HG02798 (cell line): ENCODE measurements around the gene FKBP1B.
A peak's percentile ranks its signal among the peaks of the same experiment; 100 is the strongest.
"Not testable (repeated sequence)": the region's sequence is repeated elsewhere in the genome, so short reads cannot be mapped to it uniquely, and the experiment has no call there.

Experiments
- ATAC-seq: cut with Tn5 transposase; IDR thresholded peaks from one replicate; pipeline ENCODE4 v1.9.1; 2021; ENCODE audit warnings: mild to moderate bottlenecking; ENCODE audit not compliant: unreplicated experiment, poor library complexity

Gene FKBP1B

DNA sequence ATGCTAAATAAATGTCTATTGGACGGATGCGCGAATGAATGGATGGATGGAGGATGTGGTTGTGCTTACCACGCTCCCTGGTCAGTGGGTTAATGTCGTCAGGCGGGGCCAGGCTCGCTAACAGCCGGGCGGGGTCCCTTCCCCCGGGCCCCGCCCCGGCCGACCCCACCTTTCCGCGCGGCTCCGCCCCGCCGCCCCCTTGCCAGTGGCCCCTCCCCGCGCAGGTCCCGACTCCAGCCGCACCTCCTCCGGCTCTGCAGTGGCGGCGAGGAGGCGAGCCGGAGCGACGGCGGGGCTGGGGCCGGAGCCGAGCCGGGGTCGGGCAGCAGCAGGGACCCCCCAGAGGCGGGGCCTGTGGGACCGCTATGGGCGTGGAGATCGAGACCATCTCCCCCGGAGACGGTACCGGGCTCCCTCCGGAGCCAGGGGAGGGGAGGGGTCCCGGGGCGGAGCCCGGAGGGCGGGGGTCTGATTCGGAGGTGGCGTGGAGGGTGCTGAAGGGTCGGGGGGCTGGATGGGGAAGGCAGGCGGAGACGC lies at the start of gene FKBP1B:
FKBP1B (plus strand) TSS at position 257 of the 537 bp plus-strand sequence; CDS start at position 366, 109 bp downstream.
- ATAC-seq, result peak; percentile 19

DNA sequence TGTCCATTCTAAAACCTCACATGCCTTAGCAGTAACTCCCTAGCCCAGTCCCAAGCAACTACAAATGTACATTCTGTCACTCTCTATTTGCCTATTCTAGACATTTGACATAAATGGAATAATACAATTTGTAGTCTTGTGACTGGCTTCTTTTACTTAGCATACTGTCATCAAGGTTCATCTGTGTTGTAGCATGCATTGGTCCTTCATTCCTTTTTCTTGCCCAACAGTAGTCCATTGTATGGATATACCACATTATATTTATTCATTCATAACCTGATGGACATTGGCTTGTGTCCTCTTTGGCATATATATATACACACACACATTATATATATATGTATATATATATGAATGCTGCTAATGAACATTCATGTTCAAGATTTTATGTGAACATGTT lies 41.8 kb upstream of the FKBP1B start:
- no peak for ATAC-seq

DNA sequence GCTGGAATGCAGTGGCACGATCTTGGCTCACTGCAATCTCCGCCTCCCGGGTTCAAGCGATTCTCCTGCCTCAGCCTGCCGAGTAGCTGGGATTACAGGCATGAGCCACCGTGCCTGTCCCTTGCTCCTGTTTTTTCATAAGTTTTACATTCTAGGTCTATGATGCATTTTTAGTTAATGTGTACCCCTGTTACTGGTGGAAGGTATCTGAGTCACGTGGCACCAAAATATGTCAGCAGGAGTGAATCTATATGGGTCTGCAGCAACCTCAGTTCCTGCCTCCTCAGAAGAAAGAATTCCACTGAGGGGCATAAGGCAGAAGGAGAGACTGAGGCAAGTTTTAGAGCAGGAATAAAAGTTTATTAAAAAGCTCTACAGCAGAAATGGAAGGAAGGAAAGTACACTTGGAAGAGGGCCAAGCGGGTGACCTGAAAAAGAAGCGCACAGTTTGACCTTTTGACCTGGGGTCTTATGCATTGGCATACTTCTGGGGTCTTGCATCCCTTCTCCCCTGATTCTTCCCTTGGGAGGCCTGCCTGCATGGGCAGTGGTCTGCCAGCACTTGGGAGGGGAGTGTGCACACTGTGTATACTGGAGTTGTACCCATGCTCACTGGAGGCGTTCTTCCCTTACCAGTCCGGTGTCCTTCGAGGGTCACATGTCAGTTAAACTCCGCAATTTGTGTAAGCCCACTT lies 40.7 kb upstream of the FKBP1B start:
- ATAC-seq, result no peak

GRCh38 chr2:24009367-24009679 lies 40.2 kb upstream of the FKBP1B start:
- ATAC-seq, result no peak

GRCh38 chr2:24009680-24010476 lies 39.7 kb upstream of the FKBP1B start, which contains the start of gene MFSD2B:
Gene MFSD2B (plus strand): TSS chr2:24010085. CDS start chr2:24010097, 12 bp downstream.
- ATAC-seq, result no peak

- no peak for ATAC-seq
These were observed 38.9 kb upstream of the FKBP1B start for GRCh38 chr2:24010477-24011249.

- ATAC-seq, result no peak
These were observed 38.1 kb upstream of the FKBP1B start for GRCh38 chr2:24011250-24012104.

DNA sequence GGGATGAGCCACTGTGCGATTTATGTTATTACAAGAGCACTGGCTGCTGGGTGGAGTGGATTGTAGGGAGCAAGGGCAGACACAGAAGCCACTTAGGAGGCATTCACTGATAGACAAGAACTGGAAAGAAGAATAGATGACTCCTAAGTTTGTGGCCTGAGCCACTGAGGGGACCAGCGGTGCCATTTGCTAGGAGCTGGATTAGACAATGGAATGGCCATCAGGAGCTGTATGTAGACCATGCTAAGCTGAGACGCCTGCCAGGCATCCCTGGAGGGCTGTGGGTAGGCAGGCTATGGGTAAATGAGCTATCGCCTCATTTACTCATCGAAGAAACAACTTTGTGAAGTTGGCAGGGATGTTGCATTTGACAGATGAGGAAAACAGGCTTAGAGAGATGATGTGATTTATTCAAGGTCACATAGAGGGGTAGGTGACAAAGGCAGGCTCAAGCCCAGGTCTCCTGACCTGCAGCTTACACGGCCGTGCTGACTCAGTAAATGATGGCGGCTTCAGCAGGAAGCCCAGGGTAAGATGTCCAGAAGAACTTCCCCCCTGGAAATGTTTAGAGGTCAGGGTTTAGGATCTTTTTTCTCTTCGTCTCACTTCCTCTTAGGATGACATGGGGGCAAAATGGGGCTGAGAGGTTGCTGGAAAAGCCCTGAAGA lies 36.9 kb upstream of the FKBP1B start:
- ATAC-seq, result no peak

DNA sequence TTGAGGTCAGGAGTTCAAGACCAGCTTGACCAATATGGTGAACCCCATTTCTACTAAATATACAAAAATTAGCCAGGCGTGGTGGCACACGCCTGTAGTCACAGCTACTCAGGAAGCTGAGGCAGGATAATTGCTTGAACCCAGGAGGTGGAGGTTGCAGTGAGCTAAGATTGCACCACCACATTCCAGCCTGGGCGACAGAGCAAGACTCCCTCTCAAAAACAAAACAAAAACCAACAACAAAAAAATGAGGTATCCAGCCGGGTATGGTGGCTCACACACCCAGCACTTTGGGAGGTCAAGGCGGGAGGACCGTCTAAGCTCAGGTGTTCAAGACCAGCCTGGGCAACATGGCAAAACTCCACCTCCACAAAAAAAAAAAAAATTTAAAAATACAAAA lies 34.6 kb upstream of the FKBP1B start:
- ATAC-seq, result not testable (repeated sequence)

- no peak for ATAC-seq
These were observed 33.8 kb upstream of the FKBP1B start for GRCh38 chr2:24015562-24016375.

DNA sequence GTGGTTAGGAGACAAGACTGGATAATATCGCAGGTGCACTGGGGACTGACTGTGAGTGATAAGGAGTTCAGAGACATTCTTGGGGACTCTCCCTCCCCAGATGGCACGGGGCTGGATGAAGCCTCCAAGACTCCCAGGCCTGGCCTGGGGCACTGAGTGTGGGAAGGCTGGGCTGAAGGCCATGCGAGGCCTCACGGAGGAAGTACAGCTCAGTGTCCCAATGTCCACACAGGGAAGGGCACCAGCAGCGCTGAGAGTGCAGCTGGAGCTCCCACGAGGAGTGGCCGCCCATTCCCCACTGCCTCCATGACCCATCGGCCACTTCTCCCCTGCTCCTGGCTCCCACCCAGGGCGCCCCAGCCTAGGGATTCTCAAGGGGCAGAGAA lies 33.2 kb upstream of the FKBP1B start:
- ATAC-seq, result no peak

- ATAC-seq, result no peak
These were observed 32.5 kb upstream of the FKBP1B start for GRCh38 chr2:24016853-24017703.

DNA sequence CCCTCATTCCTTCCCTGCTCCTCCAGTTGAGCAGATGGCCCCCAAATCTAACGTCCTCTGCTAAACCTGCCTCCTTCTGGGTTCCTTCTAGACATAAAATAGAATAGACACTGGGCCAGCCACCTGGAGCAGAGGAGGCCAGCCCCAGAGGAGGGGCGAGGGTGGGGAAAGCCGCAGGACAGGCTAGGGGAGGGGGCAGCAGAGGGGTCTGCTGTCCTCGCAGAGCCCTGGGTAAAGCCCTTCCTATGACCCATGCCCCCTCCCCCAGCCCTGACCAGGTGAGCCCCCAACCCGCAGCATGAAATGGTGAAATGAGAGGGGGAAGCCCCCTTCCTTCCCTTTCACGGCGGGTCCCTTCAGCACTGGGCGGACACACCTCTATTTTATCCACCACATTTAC lies 31.8 kb upstream of the FKBP1B start:
- ATAC-seq, result no peak

GRCh38 chr2:24018241-24018640 lies 31.3 kb upstream of the FKBP1B start:
- ATAC-seq, result no peak

- no peak for ATAC-seq
These were observed 29.8 kb upstream of the FKBP1B start for GRCh38 chr2:24019729-24020128.

DNA sequence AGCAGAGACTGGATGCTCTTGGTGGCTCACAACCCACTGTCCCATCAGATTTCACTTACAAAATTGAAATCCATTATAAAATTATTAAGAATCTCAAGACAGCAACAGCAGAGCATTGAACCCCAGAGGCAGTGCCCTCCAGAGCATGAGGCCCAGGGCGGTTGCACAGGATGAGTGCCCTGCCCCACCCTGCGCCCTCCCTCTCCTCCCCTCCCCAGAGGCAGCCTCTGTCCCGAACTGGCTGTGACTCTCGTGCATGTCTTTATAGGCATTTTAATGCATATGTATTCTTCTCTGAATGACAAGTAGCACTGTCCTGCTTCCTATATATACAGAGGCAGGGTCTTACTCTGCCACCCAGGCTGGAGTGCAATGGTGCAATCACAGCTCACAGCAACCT lies 29.3 kb upstream of the FKBP1B start:
- ATAC-seq, result no peak

DNA sequence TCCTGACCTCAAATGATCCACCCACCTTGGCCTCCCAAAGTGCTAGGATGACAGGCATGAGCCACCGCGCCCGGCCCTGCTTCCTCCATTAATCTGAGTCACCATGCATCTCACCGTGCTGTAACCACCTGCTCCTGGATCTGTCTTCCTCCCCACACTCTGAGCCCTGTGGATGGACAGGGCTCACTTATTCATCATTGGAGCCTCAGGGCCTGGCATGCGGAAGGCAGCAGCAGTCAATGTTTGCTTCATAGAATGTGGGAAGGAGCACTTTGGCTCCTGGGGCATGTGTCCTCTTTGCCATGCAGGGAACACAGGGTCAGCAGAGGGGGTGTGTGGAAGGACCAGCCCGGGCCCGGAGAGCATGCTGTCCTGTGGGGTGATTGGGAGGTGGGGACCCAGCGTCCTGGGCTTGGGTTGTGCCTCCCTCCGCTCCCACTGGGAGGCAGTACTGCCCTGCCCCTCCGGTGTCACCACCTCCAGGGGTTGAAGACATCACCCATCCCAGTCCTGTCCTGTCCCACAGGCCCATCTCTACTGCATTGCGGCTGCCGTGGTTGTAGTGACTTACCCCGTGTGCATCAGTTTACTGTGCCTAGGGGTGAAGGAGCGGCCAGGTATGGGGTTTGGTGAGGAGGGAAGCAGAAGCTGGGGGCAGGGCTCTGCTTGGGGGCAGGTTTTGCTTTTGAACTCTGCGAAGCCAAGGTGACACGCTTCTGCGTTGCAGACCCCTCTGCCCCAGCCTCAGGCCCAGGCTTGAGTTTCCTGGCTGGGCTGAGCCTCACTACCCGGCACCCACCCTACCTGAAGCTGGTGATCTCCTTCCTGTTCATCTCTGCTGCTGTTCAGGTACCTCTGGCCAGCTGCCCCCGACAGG lies 28.2 kb upstream of the FKBP1B start:
- no peak for ATAC-seq
